Measurements from ENCODE around the gene AGBL1. TPM values are rescaled to one million over a fixed set of nuclear protein-coding genes. Genes with fewer than 3 reads are reported as not detected.

Gene AGBL1
- total RNA-seq, 1 experiment from 2014 or later: not detected

DNA sequence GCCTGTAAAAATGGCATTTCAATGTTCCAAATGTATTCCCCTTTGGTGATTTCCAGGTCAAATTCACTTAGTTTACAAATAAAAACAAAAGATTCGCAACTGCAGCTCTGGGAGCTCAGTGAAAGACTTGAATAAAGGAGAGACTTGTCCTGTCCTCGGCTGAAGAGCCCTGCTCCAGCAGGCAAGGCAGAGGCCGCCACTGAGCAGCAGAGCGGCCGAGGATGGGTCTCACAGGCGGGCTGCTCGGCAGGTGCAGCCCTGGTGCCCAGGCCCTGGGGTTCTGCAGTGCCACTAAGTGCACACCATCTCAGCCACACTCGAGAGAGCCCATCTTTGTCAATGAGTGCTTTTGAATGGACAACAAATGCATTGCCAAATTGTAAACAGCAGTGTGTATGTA lies 856.2 kb downstream of the AGBL1 start:
- no peaks in the 10 kb centered on the region for H3K36me3 ChIP-seq (ENCODE audit: low read depth)
- intact Hi-C loops (cut with micrococcal nuclease; ENCODE audit: unreplicated experiment): no loop called here
- no peak overlapping the region for H3K4me2 ChIP-seq
- DNase-seq: no peak
- H4K20me1 ChIP-seq (ENCODE audit: insufficient read depth): no peaks in the 10 kb centered on the region
- H3K9me3 ChIP-seq (ENCODE audit: insufficient read depth, low read depth): no peaks in the 10 kb centered on the region
- no peak for TF ChIP-seq EZH2 (IDR thresholded peaks at IDR 0.05; ENCODE audit: low read depth)
- TF ChIP-seq CTCF (conservative IDR thresholded peaks at IDR 0.05): no peak
- no peaks in the 10 kb centered on the region for H3K27me3 ChIP-seq (ENCODE audit: insufficient read depth, low read depth)
- no peaks in the 10 kb centered on the region for H3K4me1 ChIP-seq (replicated peaks; ENCODE audit: insufficient read depth)
- no TSS peak for BruUV-seq (replicated peaks)
- H3F3A ChIP-seq (ENCODE audit: insufficient read depth, low read depth): no peaks in the 10 kb centered on the region
- H3K27ac ChIP-seq: no peak overlapping the region
- H2AFZ ChIP-seq: no peak overlapping the region
- CTCF ChIA-PET: no interaction called here
- POLR2A ChIA-PET (ENCODE audit: unreplicated experiment): no interaction called here
- H3K4me3 ChIP-seq: no peak overlapping the region
- H3K79me2 ChIP-seq (ENCODE audit: low read depth): no peaks in the 10 kb centered on the region
- no peaks in the 10 kb centered on the region for H3K9me2 ChIP-seq (ENCODE audit: insufficient read depth)

DNA sequence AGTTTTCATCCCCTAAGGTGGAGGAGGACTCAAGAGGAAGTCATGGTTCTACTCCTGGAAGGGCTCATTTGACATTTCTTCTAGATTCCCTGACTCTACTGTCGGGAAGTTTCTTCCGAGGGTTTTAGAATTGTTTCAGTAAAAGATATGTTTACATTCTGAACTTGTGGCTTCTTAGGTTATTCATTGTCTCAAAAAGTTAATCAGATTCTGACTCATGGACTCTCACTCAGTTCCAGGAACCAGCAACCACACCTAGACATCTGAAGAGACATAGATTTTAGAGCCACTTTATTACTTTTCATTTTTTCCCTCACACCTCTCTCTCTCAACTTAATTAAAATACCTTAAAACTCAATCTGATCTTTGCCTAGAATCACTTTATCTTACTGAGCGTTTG lies 862.6 kb downstream of the AGBL1 start:
- CTCF ChIA-PET: no interaction called here
- Histone ChIP-seq H4K20me1 (ENCODE audit: insufficient read depth) (no peaks in the 10 kb centered on the region), H3K4me1 (replicated peaks; ENCODE audit: insufficient read depth) (no peaks in the 10 kb centered on the region), H2AFZ (no peak overlapping the region), H3K27ac (no peak overlapping the region), H3K4me3 (no peak overlapping the region), H3K79me2 (ENCODE audit: low read depth) (no peaks in the 10 kb centered on the region), H3K9me2 (ENCODE audit: insufficient read depth) (no peaks in the 10 kb centered on the region), H3K9me3 (ENCODE audit: insufficient read depth, low read depth) (no peaks in the 10 kb centered on the region), H3K4me2 (no peak overlapping the region), H3K36me3 (ENCODE audit: low read depth) (no peaks in the 10 kb centered on the region), H3K27me3 (ENCODE audit: insufficient read depth, low read depth) (no peaks in the 10 kb centered on the region), H3F3A (ENCODE audit: insufficient read depth, low read depth) (no peaks in the 10 kb centered on the region)
- POLR2A ChIA-PET (ENCODE audit: unreplicated experiment): no interaction called here
- no TSS peak for BruUV-seq (replicated peaks)
- no peak for DNase-seq
- no peak for TF ChIP-seq EZH2 (IDR thresholded peaks at IDR 0.05; ENCODE audit: low read depth)
- TF ChIP-seq CTCF (conservative IDR thresholded peaks at IDR 0.05): no peak
- intact Hi-C loops (cut with micrococcal nuclease; ENCODE audit: unreplicated experiment): no loop called here

- H3K4me2 ChIP-seq: no peak overlapping the region
- H3K27ac ChIP-seq: no peak overlapping the region
- no peaks in the 10 kb centered on the region for H3K4me1 ChIP-seq (replicated peaks; ENCODE audit: insufficient read depth)
- no peaks in the 10 kb centered on the region for H3K27me3 ChIP-seq (ENCODE audit: insufficient read depth, low read depth)
- H3F3A ChIP-seq (ENCODE audit: insufficient read depth, low read depth): no peaks in the 10 kb centered on the region
- H4K20me1 ChIP-seq (ENCODE audit: insufficient read depth): no peaks in the 10 kb centered on the region
- H2AFZ ChIP-seq: no peak overlapping the region
- no peaks in the 10 kb centered on the region for H3K79me2 ChIP-seq (ENCODE audit: low read depth)
- no peaks in the 10 kb centered on the region for H3K36me3 ChIP-seq (ENCODE audit: low read depth)
- POLR2A ChIA-PET (ENCODE audit: unreplicated experiment): no interaction called here
- no peak for DNase-seq
- H3K9me3 ChIP-seq (ENCODE audit: insufficient read depth, low read depth): no peaks in the 10 kb centered on the region
- intact Hi-C loops (cut with micrococcal nuclease; ENCODE audit: unreplicated experiment): no loop called here
- TF ChIP-seq CTCF (conservative IDR thresholded peaks at IDR 0.05) (no peak), EZH2 (IDR thresholded peaks at IDR 0.05; ENCODE audit: low read depth) (no peak)
- no peak overlapping the region for H3K4me3 ChIP-seq
- CTCF ChIA-PET: no interaction called here
- no peaks in the 10 kb centered on the region for H3K9me2 ChIP-seq (ENCODE audit: insufficient read depth)
- no TSS peak for BruUV-seq (replicated peaks)
These were observed 869.0 kb downstream of the AGBL1 start for GRCh38 chr15:86948719-86949118.

Measured in PC-9 (cell line).